Activated T-cell treated with anti-CD3 and anti-CD28 coated beads, Interleukin-2, amount 50 U/mL, for 72 hours (primary cell): ENCODE results near the gene SRRM3. TPM values are rescaled to one million over a fixed set of nuclear protein-coding genes. Genes with fewer than 3 reads are reported as not detected.
"Not testable (repeated sequence)": the region's sequence is repeated elsewhere in the genome, so short reads cannot be mapped to it uniquely, and the experiment has no call there.

ENCODE experiments used
- ATAC-seq, 2 donors: fragments of 150-1000 bp; cut with Tn5 transposase; replicated peaks in 1 of 2; 2 replicates each; pipeline ENCODE4 v1.10.0; 2021; ENCODE audit warnings: moderate library complexity in 2 of 2, mild to moderate bottlenecking in 1 of 2
- DNase-seq, 2 donors: peaks; one replicate each; pipeline ENCODE4 v3.0.0; 2021 to 2022; ENCODE audit warnings: mixed read lengths in 1 of 2
- H3K27ac Mint-ChIP-seq: one replicate; pipeline ENCODE4 v1.8.0; 2022; ENCODE audit warnings: mild to moderate bottlenecking, moderate library complexity, mixed read lengths
- H3K27me3 Mint-ChIP-seq: one replicate; pipeline ENCODE4 v1.8.0; 2022; ENCODE audit warnings: low read depth, mixed read lengths
- H3K36me3 Mint-ChIP-seq, 2 donors: one replicate each; pipeline ENCODE4 v1.8.0; 2022; ENCODE audit warnings: mixed read lengths in 2 of 2, mild to moderate bottlenecking in 1 of 2; ENCODE audit not compliant: insufficient read depth in 2 of 2
- H3K4me1 Mint-ChIP-seq: one replicate; pipeline ENCODE4 v1.8.0; 2022; ENCODE audit warnings: low read depth, mixed read lengths
- H3K4me3 Mint-ChIP-seq, 2 donors: one replicate each; pipeline ENCODE4 v1.8.0; 2022; ENCODE audit warnings: mild to moderate bottlenecking in 2 of 2, mixed read lengths in 2 of 2, moderate library complexity in 2 of 2
- H3K9me3 Mint-ChIP-seq, 2 donors: one replicate each; pipeline ENCODE4 v1.8.0; 2022; ENCODE audit warnings: mixed read lengths in 2 of 2
- total RNA-seq, 2 donors: library from RNA; stranded (reverse); gene quantifications; one replicate each; pipeline ENCODE4 v1.2.3, GENCODE V29; 2022

Gene SRRM3
- total RNA-seq, 2 donors from 2014 or later, result 0.12 TPM; not detected in 1

DNA sequence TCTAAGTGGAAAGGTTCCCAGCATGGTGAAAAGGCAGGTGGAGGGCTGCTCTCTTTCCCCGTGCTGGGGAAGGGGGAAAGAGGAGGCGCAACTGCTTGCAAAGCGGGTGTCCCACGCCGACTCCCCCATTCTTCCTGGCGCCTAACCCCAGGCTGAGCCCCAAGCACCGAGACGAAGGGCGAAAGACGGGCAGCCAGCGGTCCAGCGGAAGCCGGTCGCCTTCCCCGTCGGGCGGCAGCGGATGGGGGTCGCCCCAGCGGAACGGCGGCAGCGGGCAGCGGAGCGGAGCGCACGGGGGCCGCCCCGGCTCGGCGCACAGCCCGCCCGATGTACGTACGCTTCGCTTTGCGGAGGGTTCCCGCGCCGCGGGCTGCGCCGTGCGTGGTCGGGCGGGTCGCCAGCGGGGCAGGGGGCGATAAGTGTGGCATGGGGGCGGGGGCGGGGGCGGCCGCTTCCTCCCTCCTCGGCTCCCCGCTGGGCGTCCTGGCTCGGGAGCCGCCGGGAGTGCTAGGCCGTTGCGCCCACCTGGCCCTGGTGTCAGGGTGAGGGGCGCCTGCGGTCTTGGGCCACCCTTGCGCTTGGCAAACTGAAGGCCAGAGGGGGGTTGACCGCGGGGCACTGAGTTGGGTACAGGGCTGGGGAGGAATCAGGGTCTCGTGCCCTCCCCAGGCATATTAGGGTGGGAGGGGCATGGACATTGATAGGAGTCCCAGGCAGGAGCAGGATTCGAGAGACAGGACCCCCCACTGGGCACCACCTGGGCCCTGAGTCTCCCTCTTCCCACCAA lies 65.6 kb downstream of the SRRM3 start:
- ATAC-seq, result peak; percentile 41 to 53
- Mint-ChIP-seq H3K27ac (no peak overlapping the region), H3K4me1 (peaks cover 11% of the 10 kb centered on the region), H3K36me3 (no peaks in the 10 kb centered on the region), H3K27me3 (peaks cover 36% of the 10 kb centered on the region), H3K9me3 (no peaks in the 10 kb centered on the region), H3K4me3 (peak overlapping the region; percentile 58 to 65)
- DNase-seq, result peak in 1 of 2 donors; percentile 13

DNA sequence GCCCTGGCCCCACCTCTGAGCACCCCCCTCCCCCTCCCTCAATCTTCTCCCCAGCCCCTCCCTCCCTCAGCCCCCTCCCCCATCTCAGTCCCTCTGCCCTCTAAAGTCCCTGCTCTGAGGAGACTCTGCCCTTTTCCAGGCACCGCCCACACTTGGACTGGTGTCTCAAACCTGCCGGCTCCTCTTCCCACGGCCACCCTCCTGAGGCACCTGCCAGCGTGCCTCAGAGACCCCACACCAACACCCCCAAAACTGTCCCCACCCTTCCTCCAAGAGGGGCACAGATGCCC lies 66.1 kb downstream of the SRRM3 start:
- DNase-seq (no peak), ATAC-seq (no peak)
- H3K4me3 Mint-ChIP-seq, result peak overlapping the region in 1 of 2 donors; percentile 57
- peaks cover 39% of the 10 kb centered on the region for H3K27me3 Mint-ChIP-seq
- H3K4me1 Mint-ChIP-seq, result peaks cover 14% of the 10 kb centered on the region
- no peaks in the 10 kb centered on the region for H3K36me3 Mint-ChIP-seq
- no peak overlapping the region for H3K27ac Mint-ChIP-seq
- no peaks in the 10 kb centered on the region for H3K9me3 Mint-ChIP-seq

DNA sequence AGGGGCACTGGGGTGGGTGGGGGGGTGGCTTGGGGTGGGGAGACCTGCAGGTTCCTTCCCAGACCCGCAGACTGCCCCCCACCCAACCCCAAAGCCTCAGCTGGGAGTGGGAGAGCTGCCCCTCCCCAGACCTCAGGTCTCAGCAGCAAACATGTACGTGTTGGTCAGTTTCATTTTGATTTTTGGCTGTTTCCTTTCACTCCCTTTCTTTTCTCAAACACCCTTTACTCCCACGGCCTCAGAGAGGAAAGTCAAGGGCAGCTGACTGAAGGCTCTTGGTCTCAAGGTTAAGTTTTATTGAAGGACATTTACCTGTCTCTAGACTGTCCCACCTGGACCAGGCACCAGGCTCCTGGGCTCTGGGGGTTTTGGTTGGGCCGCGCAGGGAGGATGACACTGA lies 66.7 kb downstream of the SRRM3 start:
- no peak for ATAC-seq
- no peak overlapping the region for H3K27ac Mint-ChIP-seq
- H3K27me3 Mint-ChIP-seq, result peaks cover 44% of the 10 kb centered on the region
- H3K4me3 Mint-ChIP-seq, result peak overlapping the region; percentile 21 to 25
- no peaks in the 10 kb centered on the region for H3K9me3 Mint-ChIP-seq
- no peaks in the 10 kb centered on the region for H3K36me3 Mint-ChIP-seq
- no peak for DNase-seq
- peaks cover 19% of the 10 kb centered on the region for H3K4me1 Mint-ChIP-seq

DNA sequence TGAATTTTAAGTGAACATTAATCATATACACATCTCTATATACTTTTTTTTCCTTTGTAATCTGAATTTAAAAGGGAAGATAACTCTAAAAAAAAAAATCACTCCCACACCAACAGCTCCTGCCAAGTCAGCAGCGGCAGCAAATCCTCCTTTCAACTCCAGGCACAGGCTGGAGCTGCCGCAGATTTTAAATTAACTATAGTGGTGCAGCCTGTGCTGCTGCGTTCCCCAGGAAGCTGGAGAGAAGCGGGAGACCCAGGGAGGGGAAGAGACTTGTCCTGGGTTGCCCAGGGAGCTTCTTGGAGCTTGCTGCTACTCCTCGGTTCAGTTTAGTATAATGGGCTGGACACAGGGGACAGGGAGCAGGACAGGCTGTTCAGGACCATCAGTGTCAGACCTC lies 68.2 kb downstream of the SRRM3 start:
- Mint-ChIP-seq H3K4me3 (no peak overlapping the region), H3K27ac (no peak overlapping the region), H3K9me3 (no peaks in the 10 kb centered on the region), H3K27me3 (peaks cover 52% of the 10 kb centered on the region), H3K4me1 (peaks cover 27% of the 10 kb centered on the region), H3K36me3 (no peaks in the 10 kb centered on the region)
- no peak for ATAC-seq
- no peak for DNase-seq

DNA sequence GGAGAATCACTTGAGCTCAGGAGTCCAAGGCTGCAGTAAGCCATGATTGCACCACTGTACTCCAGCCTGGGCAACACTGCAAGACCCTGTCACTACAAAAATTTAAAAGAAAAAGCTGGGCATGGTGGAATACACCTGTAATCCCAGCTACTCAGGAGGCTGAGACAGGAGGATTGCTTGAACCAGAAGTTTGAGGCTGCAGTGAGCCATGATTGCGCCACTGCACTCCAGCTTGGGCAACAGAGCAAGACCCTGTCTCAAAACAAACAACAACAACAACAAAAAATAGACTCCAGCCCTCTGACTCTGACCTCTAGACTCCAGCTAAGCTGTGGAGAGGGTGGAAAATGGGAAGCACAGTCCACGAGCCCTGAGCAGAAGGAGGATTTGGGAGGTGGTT lies 69.7 kb downstream of the SRRM3 start:
- not testable (repeated sequence) for H3K4me3 Mint-ChIP-seq, ATAC-seq, H3K36me3 Mint-ChIP-seq, DNase-seq, H3K9me3 Mint-ChIP-seq, H3K27ac Mint-ChIP-seq
- peaks cover 52% of the 10 kb centered on the region for H3K27me3 Mint-ChIP-seq
- peaks cover 27% of the 10 kb centered on the region for H3K4me1 Mint-ChIP-seq

DNA sequence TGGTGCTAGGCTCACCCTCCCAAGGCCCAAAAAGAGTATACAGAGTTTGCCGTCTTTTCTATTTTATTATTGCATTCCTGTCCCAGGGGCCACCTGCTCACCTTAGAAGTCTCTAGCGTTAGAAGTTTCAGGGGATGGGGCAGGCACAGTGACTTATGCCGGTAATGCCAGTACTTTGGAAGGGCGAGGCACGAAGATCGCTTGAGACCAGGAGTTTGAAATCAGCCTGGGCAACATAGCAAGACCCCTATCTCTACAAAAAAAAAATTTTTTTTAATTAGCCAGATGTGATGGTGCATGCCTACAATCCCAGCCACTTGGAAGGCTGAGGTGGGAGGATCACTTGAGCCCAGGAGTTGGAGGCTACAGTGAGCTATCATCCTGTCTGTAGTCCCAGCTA lies 70.4 kb downstream of the SRRM3 start:
- H3K9me3 Mint-ChIP-seq, result no peaks in the 10 kb centered on the region
- H3K4me3 Mint-ChIP-seq, result no peak overlapping the region
- H3K27ac Mint-ChIP-seq, result no peak overlapping the region
- peaks cover 27% of the 10 kb centered on the region for H3K4me1 Mint-ChIP-seq
- no peak for DNase-seq
- no peak for ATAC-seq
- no peaks in the 10 kb centered on the region for H3K36me3 Mint-ChIP-seq
- peaks cover 46% of the 10 kb centered on the region for H3K27me3 Mint-ChIP-seq

DNA sequence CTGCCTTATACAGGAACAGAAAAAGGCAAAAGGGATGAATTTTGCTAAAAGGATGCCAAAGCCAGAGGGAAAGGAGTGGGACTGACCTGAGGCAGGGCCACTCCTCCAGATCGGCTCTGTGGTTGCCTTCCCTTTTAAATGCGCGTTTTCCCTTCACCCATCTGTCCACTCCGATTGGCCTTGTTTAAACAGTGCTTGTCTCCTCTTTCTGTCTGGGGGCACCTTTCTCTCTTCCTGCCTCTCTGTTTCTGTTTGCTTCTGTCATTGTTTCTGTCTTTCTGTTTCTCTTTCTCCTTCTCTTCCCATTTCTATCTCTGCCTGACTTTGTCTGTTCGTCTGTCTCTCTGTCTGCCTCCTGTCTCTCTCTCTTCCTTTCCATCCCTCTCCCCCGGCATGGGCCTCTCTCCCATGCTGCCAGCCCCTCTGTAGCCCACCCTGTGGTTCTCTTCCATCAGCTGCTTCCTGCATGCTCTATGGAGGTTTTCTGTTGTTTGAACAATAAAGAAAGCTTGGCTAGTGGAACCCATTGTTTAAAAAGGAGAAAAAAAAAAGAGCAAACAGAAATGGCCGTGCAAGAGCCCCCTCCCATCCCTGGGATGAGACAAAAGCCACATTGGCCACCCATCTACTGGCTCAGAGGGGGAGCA lies 71.3 kb downstream of the SRRM3 start:
- peak; percentile 27 to 43 for ATAC-seq
- Mint-ChIP-seq H3K4me3 (peak overlapping the region; percentile 12 to 79), H3K4me1 (peaks cover 23% of the 10 kb centered on the region), H3K9me3 (no peaks in the 10 kb centered on the region), H3K36me3 (no peaks in the 10 kb centered on the region), H3K27me3 (peaks cover 48% of the 10 kb centered on the region), H3K27ac (no peak overlapping the region)
- DNase-seq, result no peak

DNA sequence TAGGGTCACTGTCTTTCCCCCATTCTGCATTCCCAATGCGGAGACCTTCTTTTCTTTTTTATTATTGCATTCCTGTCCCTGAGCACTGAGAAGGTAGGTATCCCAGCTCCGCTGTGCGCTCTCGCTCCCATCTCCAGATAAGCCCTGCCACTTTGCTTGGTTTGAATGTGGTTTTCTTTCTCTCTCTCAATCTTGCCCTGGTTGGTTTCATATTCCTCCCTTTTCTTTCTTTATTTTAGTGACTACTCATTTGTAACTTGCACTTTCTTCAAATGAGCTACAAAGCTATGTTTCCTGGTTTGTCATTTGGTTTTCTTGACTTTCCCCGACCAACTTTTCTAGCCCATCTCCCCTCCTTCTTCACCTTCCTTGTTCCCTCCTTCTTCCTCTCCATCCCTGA lies 71.8 kb downstream of the SRRM3 start:
- Mint-ChIP-seq H3K4me1 (peaks cover 22% of the 10 kb centered on the region), H3K27me3 (peaks cover 45% of the 10 kb centered on the region), H3K36me3 (no peaks in the 10 kb centered on the region), H3K4me3 (peak overlapping the region; percentile 69 to 79), H3K27ac (peak overlapping the region; percentile 25), H3K9me3 (no peaks in the 10 kb centered on the region)
- ATAC-seq (peak; percentile 44 to 68), DNase-seq (no peak)

DNA sequence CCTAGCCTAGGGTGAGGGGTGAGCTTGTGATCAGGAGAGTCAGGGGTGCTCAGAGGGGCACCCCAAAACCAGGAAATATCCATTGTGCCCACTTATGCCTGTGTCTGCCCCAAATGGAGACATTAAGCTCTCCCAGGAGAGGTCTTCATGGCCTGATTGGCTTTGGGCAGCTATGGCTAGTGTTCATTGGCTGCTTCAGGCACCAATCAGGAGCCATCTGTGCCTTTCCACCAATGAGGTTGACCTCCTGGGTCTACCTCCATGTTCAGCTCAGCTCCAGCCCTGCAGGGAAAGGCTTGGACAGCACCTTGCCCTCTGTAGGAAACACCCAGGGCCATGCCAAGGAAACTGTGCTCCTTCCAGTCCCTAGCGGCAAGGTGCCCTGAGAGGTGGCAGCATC lies 76.8 kb downstream of the SRRM3 start:
- Mint-ChIP-seq H3K9me3 (no peaks in the 10 kb centered on the region), H3K4me1 (peaks cover 19% of the 10 kb centered on the region), H3K27ac (no peak overlapping the region), H3K36me3 (peaks cover 0 to 3% of the 10 kb centered on the region in 2 donors), H3K4me3 (no peak overlapping the region), H3K27me3 (peaks cover 52% of the 10 kb centered on the region)
- DNase-seq (no peak), ATAC-seq (peak; percentile 10)

DNA sequence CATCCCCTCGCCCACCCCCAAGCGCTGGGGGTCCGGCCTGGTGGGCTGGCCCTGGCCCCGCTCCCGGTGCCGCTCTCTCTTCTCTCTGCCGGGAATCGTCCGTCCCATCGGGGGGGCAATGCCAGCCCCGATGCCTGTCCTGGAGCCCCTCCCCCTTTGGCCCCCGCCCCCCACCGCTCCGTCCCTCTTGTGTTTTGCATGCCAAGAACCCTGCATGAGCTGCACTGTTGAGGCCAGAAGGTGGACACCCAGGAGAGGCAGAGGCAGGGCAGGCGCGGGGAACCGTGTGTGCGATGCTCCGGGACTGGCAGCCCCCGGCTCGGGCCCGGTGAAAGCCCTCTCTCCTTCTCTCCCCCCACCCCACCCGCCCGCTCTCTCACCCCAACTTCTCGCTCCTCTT lies 78.7 kb downstream of the SRRM3 start:
- Mint-ChIP-seq H3K27ac (no peak overlapping the region), H3K4me1 (peaks cover 13% of the 10 kb centered on the region), H3K36me3 (peaks cover 0 to 3% of the 10 kb centered on the region in 2 donors), H3K9me3 (no peaks in the 10 kb centered on the region), H3K4me3 (no peak overlapping the region), H3K27me3 (peaks cover 59% of the 10 kb centered on the region)
- DNase-seq (no peak), ATAC-seq (no peak)

DNA sequence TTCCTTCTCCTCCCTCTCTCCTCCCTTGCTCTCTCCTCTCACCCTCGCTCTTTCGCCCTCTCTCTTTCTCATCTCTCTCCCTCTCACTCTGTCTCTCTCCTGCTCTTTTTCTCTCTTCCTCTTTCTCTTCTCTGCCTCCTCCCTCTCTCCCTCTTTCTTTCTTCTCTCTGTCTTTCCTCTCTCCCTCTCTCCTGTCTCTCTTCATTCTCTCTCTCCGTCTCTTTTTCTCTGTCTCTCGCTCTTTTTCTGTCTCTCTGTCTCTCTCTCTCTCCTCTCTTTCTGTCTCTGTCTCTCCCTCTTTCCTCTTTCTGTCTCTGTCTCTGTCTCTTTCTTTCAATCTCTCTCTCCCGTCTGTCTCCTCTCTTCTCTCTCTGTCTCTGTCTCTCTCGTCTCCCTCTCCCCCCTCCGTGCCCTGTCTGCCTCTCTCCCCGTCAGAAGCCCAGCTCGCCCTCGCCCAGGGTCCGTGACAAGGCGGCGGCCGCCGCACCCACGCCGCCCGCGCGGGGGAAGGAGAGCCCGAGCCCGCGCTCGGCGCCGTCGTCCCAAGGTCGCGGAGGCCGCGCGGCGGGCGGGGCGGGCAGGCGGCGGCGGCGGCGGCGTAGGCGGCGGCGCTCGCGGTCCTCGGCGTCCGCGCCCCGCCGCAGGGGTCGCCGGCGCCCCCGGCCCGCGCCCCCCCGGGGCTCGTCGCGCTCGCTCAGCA lies 79.5 kb downstream of the SRRM3 start:
- H3K4me1 Mint-ChIP-seq, result peaks cover 13% of the 10 kb centered on the region
- ATAC-seq, result peak; percentile 44 to 55
- peaks cover 59% of the 10 kb centered on the region for H3K27me3 Mint-ChIP-seq
- H3K9me3 Mint-ChIP-seq, result no peaks in the 10 kb centered on the region
- H3K27ac Mint-ChIP-seq, result no peak overlapping the region
- peaks cover 0 to 3% of the 10 kb centered on the region in 2 donors for H3K36me3 Mint-ChIP-seq
- H3K4me3 Mint-ChIP-seq, result peak overlapping the region; percentile 71 to 88
- peak in 1 of 2 donors; percentile 30 for DNase-seq

DNA sequence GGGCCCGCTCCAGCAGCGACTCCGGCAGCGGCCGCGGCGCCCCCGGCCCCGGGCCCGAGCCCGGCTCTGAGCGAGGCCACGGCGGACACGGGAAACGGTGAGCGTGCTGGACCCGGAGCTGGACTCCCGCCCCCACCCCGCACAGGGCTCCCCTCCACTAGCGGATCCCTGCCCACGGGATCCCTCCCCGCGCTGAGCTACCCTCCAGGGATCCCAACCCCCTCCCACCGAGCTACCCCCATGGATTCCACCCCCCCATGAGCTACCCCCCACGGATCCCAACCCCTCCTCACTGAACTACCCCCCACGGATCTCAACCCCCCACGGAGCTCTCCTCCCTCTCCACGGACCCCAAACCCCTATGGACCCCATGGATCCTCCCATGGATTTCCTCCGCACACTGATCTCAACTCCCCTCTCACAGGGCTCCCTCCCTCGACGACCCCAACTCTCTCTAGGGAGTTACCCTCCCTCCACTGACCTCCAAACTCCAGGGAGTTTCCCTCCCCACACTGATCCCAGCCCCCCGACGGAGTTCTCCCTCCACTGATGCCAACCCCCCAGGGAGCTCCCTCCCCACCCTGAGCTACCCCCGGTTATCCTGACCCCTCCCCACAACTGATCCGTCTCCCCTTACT lies 80.1 kb downstream of the SRRM3 start:
- peaks cover 59% of the 10 kb centered on the region for H3K27me3 Mint-ChIP-seq
- H3K4me3 Mint-ChIP-seq, result peak overlapping the region; percentile 64 to 85
- no peak overlapping the region for H3K27ac Mint-ChIP-seq
- H3K36me3 Mint-ChIP-seq, result peaks cover 0 to 3% of the 10 kb centered on the region in 2 donors
- peaks cover 13% of the 10 kb centered on the region for H3K4me1 Mint-ChIP-seq
- no peak for DNase-seq
- ATAC-seq, result peak; percentile 8 to 18
- H3K9me3 Mint-ChIP-seq, result no peaks in the 10 kb centered on the region
